B cell (primary cell): Measurements from ENCODE around the gene XIRP2. TPM values are rescaled to one million over a fixed set of nuclear protein-coding genes. Genes with fewer than 3 reads are reported as not detected.

ENCODE experiments used
- ATAC-seq: fragments of 200-7000 bp; cut with Tn5 transposase; one replicate; pipeline ENCODE4 v1.10.0; 2021; ENCODE audit warnings: low read depth, mild to moderate bottlenecking, moderate number of reproducible peaks, moderate library complexity
- CTCF ChIA-PET: fragments of 350-600 bp; sonication (Branson Sonifier 250); formaldehyde crosslinking; loops from one replicate; lab custom pipeline; 2021; ENCODE audit warnings: antibody characterized with exemption, inconsistent platforms; lab: Charles Lee
- POLR2A ChIA-PET: fragments of 350-600 bp; sonication (Branson Sonifier 250); formaldehyde crosslinking; loops from one replicate; lab custom pipeline; 2021; ENCODE audit warnings: antibody characterized with exemption; lab: Charles Lee
- DNase-seq: peaks from one replicate; pipeline ENCODE4 v3.0.0; 2013
- H2AFZ ChIP-seq: 2 replicates; pipeline ENCODE4 v1.6.1; 2012; ENCODE audit warnings: mild to moderate bottlenecking, low read depth, low read length; ENCODE audit not compliant: insufficient read depth, poor library complexity, severe bottlenecking
- H3K27ac ChIP-seq, 2 donors: 1 replicate in 1 of 2; 2 replicates in 1 of 2; pipeline ENCODE4 v1.5.1; 2012 to 2013; ENCODE audit warnings: low read length in 2 of 2, mild to moderate bottlenecking in 2 of 2, moderate library complexity in 1 of 2
- H3K27me3 ChIP-seq, 4 experiments: fragments of 200-600 bp in 1 of 4; sonication (generic) in 1 of 4; replicated peaks in 1 of 4; 1 replicate in 2 of 4; 2 replicates in 2 of 4; pipeline versions ENCODE4 v1.6.1 to v1.7.0; 2013 to 2016; ENCODE audit warnings: low read length in 3 of 4, mild to moderate bottlenecking in 2 of 4, mixed read lengths in 1 of 4, moderate library complexity in 1 of 4; ENCODE audit not compliant: insufficient read depth in 4 of 4, control insufficient read depth in 3 of 4; ENCODE audit errors: control extremely low read depth in 1 of 4
- H3K36me3 ChIP-seq, 2 experiments: replicated peaks in 1 of 2; 1 replicate in 1 of 2; 2 replicates in 1 of 2; pipeline versions ENCODE4 v1.6.1 to v1.7.1; 2013; ENCODE audit warnings: low read length in 1 of 2; ENCODE audit not compliant: insufficient read depth in 2 of 2, control insufficient read depth in 1 of 2; ENCODE audit errors: control extremely low read depth in 1 of 2, extremely low read depth in 1 of 2
- H3K4me1 ChIP-seq, 2 donors: fragments of 200-600 bp in 1 of 2; sonication (generic) in 1 of 2; 1 replicate in 1 of 2; 2 replicates in 1 of 2; pipeline versions ENCODE4 v1.5.1 to v1.6.1; 2013 to 2017; ENCODE audit warnings: low read length in 2 of 2; ENCODE audit not compliant: control insufficient read depth in 2 of 2, insufficient read depth in 2 of 2
- H3K4me2 ChIP-seq: replicated peaks from 2 replicates; pipeline ENCODE3; 2012; ENCODE audit warnings: mild to moderate bottlenecking, low read depth, low read length; ENCODE audit not compliant: poor library complexity, severe bottlenecking
- H3K4me3 ChIP-seq, 5 experiments: fragments of 200-600 bp in 1 of 5; sonication (generic) in 1 of 5; 1 replicate in 3 of 5; 2 replicates in 2 of 5; pipeline versions ENCODE4 v1.5.1 to v1.7.0; 2011 to 2016; ENCODE audit warnings: low read length in 4 of 5, mild to moderate bottlenecking in 4 of 5, low read depth in 2 of 5, control low read depth in 1 of 5, moderate library complexity in 1 of 5; ENCODE audit not compliant: insufficient read depth in 1 of 5; ENCODE audit errors: control extremely low read depth in 1 of 5, extremely low read depth in 1 of 5
- H3K79me2 ChIP-seq: fragments of 200-600 bp; sonication (generic); one replicate; pipeline ENCODE4 v1.6.0; 2016; ENCODE audit warnings: low read length; ENCODE audit not compliant: control insufficient read depth, insufficient read depth
- H3K9ac ChIP-seq: fragments of 200-600 bp; sonication (generic); 2 replicates; pipeline ENCODE4 v1.6.1; 2017; ENCODE audit warnings: mild to moderate bottlenecking, low read length, moderate library complexity
- H3K9me3 ChIP-seq, 3 donors: one replicate each; pipeline versions ENCODE4 v1.6.1 to v1.7.1; 2013; ENCODE audit warnings: low read length in 2 of 3; ENCODE audit not compliant: control insufficient read depth in 2 of 3, insufficient read depth in 1 of 3; ENCODE audit errors: control extremely low read depth in 1 of 3
- H4K20me1 ChIP-seq: 2 replicates; pipeline ENCODE4 v1.6.0; 2012; ENCODE audit warnings: mild to moderate bottlenecking, low read length; ENCODE audit not compliant: insufficient read depth, control insufficient read depth, poor library complexity, severe bottlenecking
- H3K27ac Mint-ChIP-seq: one replicate; pipeline ENCODE4 v1.8.0; 2021; ENCODE audit warnings: mixed read lengths
- H3K27me3 Mint-ChIP-seq: one replicate; pipeline ENCODE4 v1.8.0; 2021; ENCODE audit warnings: mixed read lengths
- H3K4me1 Mint-ChIP-seq: one replicate; pipeline ENCODE4 v1.8.0; 2021; ENCODE audit warnings: mixed read lengths
- H3K4me3 Mint-ChIP-seq: one replicate; pipeline ENCODE4 v1.8.0; 2021; ENCODE audit warnings: mixed read lengths
- H3K9me3 Mint-ChIP-seq: one replicate; pipeline ENCODE4 v1.8.0; 2022; ENCODE audit warnings: mixed read lengths; ENCODE audit not compliant: insufficient read depth
- EZH2 ChIP-seq: IDR thresholded peaks from 2 replicates; pipeline ENCODE4 v1.6.1; 2012; ENCODE audit warnings: borderline replicate concordance, low read depth, mild to moderate bottlenecking, moderate library complexity, low read length; ENCODE audit not compliant: insufficient read depth, poor library complexity, severe bottlenecking
- WGBS: methylation state at CpG from one replicate; pipeline ENCODE4 v1.1.5; 2013; ENCODE audit warnings: missing lambda C conversion rate; ENCODE audit not compliant: insufficient coverage; 5-methylcytosine and 5-hydroxymethylcytosine counted together
- intact Hi-C: fragments of 100-400 bp; cut with micrococcal nuclease; formaldehyde crosslinking; loops from one replicate; pipeline ENCODE4 v1.10.0; 2022
- polyA plus RNA-seq: library from polyadenylated mRNA; depleted of rRNA; stranded (reverse); fragments of >200 nt; gene quantifications from 2 replicates; pipeline ENCODE4 v1.2.3, GENCODE V29; 2012
- total RNA-seq, 2 donors: library from RNA; stranded (reverse); fragments of 120-200 nt in 1 of 2; gene quantifications; 1 replicate in 1 of 2; 2 replicates in 1 of 2; pipeline versions ENCODE4 v1.2.3 to v1.2.4, GENCODE V29; 2013 to 2022
- TF ChIP-seq, protein P1 (sequence below): fragments of 200-600 bp; IDR thresholded peaks from one replicate; pipeline ENCODE4 v1.8.0; 2022; ENCODE audit warnings: antibody characterized with exemption, mild to moderate bottlenecking

Gene XIRP2
- total and polyA plus RNA-seq, 2 donors (not counting 1 experiment from before 2014, with no cell fraction given), result not detected

DNA sequence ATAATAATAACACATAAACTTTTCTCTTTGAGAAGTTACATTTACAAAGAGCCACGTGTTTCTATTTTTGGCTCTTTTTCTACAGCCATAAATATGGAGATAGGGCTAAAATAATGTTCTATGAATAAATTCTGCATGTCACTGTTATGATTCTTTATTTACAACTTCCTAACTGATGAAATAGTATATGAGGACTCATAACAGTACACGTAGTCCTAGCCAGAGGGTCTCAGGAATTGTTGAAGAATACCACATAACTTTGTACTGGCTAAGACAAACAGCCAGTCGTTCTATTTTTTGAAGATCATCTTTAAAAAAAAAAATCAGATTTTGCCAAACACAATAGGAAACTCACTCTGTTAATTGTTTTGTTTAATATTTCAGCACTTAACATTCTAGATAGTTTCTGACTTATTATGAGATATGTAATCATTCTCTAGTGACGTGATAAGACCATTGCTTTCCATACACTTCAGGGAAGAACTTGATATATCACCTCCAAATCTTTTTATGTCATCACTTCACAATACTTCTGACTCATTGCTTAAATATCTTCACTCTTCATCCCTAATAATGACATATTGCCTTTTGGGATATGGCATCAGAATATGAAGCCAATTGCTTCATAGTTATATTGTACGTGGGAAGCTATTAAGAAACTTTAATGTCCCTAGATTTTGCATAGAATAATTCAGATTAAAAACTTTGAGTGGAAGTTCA lies 256.1 kb downstream of the XIRP2 start:
- Mint-ChIP-seq H3K4me3 (no peak overlapping the region), H3K4me1 (no peaks in the 10 kb centered on the region), H3K9me3 (peaks cover 3% of the 10 kb centered on the region), H3K27ac (no peak overlapping the region), H3K27me3 (no peaks in the 10 kb centered on the region)
- Histone ChIP-seq H3K27me3 (no peaks in the 10 kb centered on the region), H3K4me3 (no peak overlapping the region), H4K20me1 (no peaks in the 10 kb centered on the region), H3K79me2 (no peaks in the 10 kb centered on the region), H3K9ac (no peak overlapping the region), H3K27ac (no peak overlapping the region), H3K36me3 (no peaks in the 10 kb centered on the region), H3K4me1 (no peaks in the 10 kb centered on the region), H3K9me3 (no peaks in the 10 kb centered on the region), H2AFZ (no peak overlapping the region), H3K4me2 (no peak overlapping the region)
- POLR2A ChIA-PET, result no interaction called here
- CTCF ChIA-PET, result no interaction called here
- ATAC-seq, result no peak
- no peak for TF ChIP-seq EZH2
- TF ChIP-seq, protein P1, sequence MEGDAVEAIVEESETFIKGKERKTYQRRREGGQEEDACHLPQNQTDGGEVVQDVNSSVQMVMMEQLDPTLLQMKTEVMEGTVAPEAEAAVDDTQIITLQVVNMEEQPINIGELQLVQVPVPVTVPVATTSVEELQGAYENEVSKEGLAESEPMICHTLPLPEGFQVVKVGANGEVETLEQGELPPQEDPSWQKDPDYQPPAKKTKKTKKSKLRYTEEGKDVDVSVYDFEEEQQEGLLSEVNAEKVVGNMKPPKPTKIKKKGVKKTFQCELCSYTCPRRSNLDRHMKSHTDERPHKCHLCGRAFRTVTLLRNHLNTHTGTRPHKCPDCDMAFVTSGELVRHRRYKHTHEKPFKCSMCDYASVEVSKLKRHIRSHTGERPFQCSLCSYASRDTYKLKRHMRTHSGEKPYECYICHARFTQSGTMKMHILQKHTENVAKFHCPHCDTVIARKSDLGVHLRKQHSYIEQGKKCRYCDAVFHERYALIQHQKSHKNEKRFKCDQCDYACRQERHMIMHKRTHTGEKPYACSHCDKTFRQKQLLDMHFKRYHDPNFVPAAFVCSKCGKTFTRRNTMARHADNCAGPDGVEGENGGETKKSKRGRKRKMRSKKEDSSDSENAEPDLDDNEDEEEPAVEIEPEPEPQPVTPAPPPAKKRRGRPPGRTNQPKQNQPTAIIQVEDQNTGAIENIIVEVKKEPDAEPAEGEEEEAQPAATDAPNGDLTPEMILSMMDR, result no peak
- DNase-seq, result no peak
- intact Hi-C loops, result no loop called here
- WGBS, result no CpG with 5 or more reads among the region's 5 CpGs

DNA sequence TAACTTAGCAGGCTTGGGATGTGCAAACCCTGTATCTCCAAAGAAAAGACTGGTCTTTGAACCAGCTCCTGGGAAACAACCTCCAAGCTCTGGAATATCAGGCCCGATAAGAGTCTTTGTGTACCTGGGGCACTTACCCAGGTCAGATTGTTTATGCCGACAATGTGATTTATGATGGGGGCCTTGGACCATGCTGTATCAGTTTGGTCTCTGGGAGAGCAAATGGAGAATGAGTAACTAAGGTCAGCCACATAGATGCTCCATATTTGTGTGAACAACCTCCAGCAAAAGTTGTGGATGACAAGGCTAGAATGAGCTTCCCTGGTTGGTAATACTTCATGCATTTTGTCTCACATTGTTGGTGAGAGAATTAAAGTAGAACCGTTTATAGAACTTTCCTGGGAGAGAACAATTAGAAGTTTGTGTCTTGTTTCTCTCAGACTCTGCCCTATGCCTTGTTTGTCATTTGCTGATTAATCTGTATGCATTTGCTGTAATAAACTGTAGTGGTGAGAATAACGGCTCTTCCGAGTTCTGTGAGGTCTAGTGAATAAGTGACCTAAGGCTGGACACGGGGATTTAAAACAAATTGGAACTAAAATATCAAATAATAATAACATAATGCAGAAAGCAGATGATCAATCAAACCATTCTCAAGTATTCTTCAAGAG lies 259.1 kb downstream of the XIRP2 start:
- H4K20me1 ChIP-seq, result no peaks in the 10 kb centered on the region
- no peak overlapping the region for H3K4me3 ChIP-seq
- POLR2A ChIA-PET, result no interaction called here
- H3K79me2 ChIP-seq, result no peaks in the 10 kb centered on the region
- no peak overlapping the region for H3K27ac ChIP-seq
- H3K9ac ChIP-seq, result no peak overlapping the region
- no peaks in the 10 kb centered on the region for H3K9me3 ChIP-seq
- H3K4me1 ChIP-seq, result no peaks in the 10 kb centered on the region
- H3K36me3 ChIP-seq, result no peaks in the 10 kb centered on the region
- H3K27me3 Mint-ChIP-seq, result no peaks in the 10 kb centered on the region
- TF ChIP-seq EZH2, result no peak
- TF ChIP-seq, protein P1, result no peak
- no peak overlapping the region for H3K4me2 ChIP-seq
- H3K4me3 Mint-ChIP-seq, result no peak overlapping the region
- CTCF ChIA-PET, result no interaction called here
- H3K4me1 Mint-ChIP-seq, result no peaks in the 10 kb centered on the region
- H3K27me3 ChIP-seq, result no peaks in the 10 kb centered on the region
- no peak overlapping the region for H3K27ac Mint-ChIP-seq
- peaks cover 3% of the 10 kb centered on the region for H3K9me3 Mint-ChIP-seq
- H2AFZ ChIP-seq, result no peak overlapping the region
- DNase-seq, result no peak
- no peak for ATAC-seq
- intact Hi-C loops, result no loop called here
- 92% methylated on average over 3 of the region's 6 CpGs for WGBS
